ENCODE results near the gene DNHD1. TPM values are rescaled to one million over a fixed set of nuclear protein-coding genes. Genes with fewer than 3 reads are reported as not detected.

Gene DNHD1
- total and polyA plus RNA-seq, 2 of the 13 experiments (the other 11 are each of a cell fraction or from before 2014, with no cell fraction given) = 2.7 to 9.3 TPM

DNA sequence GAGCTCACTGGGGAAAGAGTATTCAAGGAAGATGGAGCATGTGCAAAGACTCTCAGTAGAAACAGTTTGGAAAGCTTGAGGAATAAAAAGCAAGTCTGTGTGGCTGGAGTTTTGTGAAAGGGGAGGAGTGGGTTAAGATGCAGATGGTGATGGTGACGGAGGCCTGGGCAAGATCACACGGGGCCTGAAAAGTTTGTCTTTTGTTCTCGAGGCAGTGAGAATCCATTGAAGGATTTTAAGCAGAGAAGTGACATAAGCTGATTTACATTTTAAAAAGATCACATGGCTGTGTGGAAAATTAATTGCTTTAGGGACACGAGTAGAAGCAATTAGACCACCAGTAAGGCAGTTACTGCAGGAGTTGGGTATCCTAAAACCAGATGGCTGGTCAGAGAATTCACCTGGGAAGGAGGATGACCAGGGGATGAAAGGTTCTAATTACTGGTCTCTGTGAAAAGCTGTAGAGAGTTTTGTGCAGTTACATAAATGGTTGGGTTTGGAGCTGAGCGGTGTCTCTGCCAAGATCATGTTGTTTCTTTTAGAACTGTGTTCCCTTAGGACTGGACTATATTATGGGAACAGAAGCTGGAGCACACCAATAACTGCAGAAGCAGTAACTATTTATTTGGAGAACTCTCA is 99.3 kb downstream of the DNHD1 start (continued):
- TF ChIP-seq, protein P1, sequence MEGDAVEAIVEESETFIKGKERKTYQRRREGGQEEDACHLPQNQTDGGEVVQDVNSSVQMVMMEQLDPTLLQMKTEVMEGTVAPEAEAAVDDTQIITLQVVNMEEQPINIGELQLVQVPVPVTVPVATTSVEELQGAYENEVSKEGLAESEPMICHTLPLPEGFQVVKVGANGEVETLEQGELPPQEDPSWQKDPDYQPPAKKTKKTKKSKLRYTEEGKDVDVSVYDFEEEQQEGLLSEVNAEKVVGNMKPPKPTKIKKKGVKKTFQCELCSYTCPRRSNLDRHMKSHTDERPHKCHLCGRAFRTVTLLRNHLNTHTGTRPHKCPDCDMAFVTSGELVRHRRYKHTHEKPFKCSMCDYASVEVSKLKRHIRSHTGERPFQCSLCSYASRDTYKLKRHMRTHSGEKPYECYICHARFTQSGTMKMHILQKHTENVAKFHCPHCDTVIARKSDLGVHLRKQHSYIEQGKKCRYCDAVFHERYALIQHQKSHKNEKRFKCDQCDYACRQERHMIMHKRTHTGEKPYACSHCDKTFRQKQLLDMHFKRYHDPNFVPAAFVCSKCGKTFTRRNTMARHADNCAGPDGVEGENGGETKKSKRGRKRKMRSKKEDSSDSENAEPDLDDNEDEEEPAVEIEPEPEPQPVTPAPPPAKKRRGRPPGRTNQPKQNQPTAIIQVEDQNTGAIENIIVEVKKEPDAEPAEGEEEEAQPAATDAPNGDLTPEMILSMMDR (CRISPR knock-in tag; IDR thresholded peaks at IDR 0.05) = no peak
- TF ChIP-seq ZNF780A (CRISPR knock-in tag; IDR thresholded peaks at IDR 0.05) (no peak), ZBTB7A (CRISPR knock-in tag; IDR thresholded peaks at IDR 0.05) (no peak), ZNF761 (CRISPR knock-in tag; conservative IDR thresholded peaks at IDR 0.05) (no peak), ZNF274 (CRISPR knock-in tag; IDR thresholded peaks at IDR 0.05) (no peak)
- TF ChIP-seq, protein P2, sequence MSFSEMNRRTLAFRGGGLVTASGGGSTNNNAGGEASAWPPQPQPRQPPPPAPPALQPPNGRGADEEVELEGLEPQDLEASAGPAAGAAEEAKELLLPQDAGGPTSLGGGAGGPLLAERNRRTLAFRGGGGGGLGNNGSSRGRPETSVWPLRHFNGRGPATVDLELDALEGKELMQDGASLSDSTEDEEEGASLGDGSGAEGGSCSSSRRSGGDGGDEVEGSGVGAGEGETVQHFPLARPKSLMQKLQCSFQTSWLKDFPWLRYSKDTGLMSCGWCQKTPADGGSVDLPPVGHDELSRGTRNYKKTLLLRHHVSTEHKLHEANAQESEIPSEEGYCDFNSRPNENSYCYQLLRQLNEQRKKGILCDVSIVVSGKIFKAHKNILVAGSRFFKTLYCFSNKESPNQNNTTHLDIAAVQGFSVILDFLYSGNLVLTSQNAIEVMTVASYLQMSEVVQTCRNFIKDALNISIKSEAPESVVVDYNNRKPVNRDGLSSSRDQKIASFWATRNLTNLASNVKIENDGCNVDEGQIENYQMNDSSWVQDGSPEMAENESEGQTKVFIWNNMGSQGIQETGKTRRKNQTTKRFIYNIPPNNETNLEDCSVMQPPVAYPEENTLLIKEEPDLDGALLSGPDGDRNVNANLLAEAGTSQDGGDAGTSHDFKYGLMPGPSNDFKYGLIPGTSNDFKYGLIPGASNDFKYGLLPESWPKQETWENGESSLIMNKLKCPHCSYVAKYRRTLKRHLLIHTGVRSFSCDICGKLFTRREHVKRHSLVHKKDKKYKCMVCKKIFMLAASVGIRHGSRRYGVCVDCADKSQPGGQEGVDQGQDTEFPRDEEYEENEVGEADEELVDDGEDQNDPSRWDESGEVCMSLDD (CRISPR knock-in tag; IDR thresholded peaks at IDR 0.05; ENCODE audit: borderline replicate concordance) = no peak

DNA sequence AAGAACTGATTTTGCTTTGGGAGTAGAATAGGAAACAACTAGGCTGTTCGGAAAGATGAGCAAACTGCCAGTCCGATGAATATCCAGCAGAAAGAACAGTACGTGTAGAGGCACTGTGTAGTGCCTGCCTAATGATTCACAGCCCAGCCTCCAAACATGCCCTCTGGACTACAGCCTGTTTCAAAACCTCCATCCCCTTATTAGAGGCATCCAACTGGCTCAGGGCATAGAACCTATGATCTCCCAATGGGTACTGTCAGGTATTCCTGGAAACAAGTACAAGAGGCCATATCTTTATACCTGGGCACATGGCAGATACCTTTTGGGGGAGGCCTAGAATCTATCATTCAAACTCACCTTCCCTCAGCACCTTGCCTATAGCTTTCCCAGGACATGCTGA is 101.5 kb downstream of the DNHD1 start:
- no peak overlapping the region for H2AFZ ChIP-seq (ENCODE audit: low read length)
- ChIA-PET CTCF (ENCODE audit: low intra/inter-chr PET ratio, low total read pairs) (no interaction called here), POLR2A (interaction anchor here (1.0 to 1.1 kb wide), 2 partner anchors 8 to 13 kb away, joined by 3 to 4 read pairs; partner anchors contain the start of gene TAF10)
- H3K4me1 ChIP-seq (ENCODE audit: insufficient read depth, low read length) = peaks cover 43% of the 10 kb centered on the region
- in situ Hi-C loops (cut with HindIII; ENCODE audit: extremely low pct_ligation_motif_present, low pct_unique_long_range_greater_than_20kb) = no loop called here
- H3K79me2 ChIP-seq (ENCODE audit: insufficient read depth, low read length) = peaks cover 19% of the 10 kb centered on the region
- ATAC-seq (peak; percentile 89), FAIRE-seq (peak; percentile 76), DNase-seq (ENCODE audit: low spot score) (peak; percentile 62)
- 19% methylated on average over 3 of the region's 3 CpGs for WGBS (ENCODE audit: low lambda C conversion rate)
- H4K20me1 ChIP-seq (ENCODE audit: insufficient read depth, low read length) = no peaks in the 10 kb centered on the region
- peaks cover 15 to 32% of the 10 kb centered on the region in 2 experiments for H3K36me3 ChIP-seq (replicated peaks in 1 of 2; ENCODE audit: control insufficient read depth in 1 of 2, insufficient read depth in 2 of 2, low read length in 2 of 2)
- H3K27me3 ChIP-seq (ENCODE audit: control insufficient read depth in 1 of 2, insufficient read depth in 2 of 2, low read length in 2 of 2) = no peaks in the 10 kb centered on the region; a peak in 1 of 5 replicates
- peak overlapping the region in 1 of 3 experiments; percentile 4; a peak in 1 of 6 replicates for H3K4me3 ChIP-seq (replicated peaks in 1 of 3; ENCODE audit: insufficient read depth in 1 of 3, low read depth in 2 of 3, low read length in 3 of 3)
- peak overlapping the region; percentile 26 for H3K27ac ChIP-seq (ENCODE audit: extremely low read length, insufficient read depth, low read length)
- no peak overlapping the region for H3K9ac ChIP-seq (ENCODE audit: insufficient read depth, low read depth, low read length)
- intact Hi-C loops (cut with micrococcal nuclease; ENCODE audit: unreplicated experiment) = no loop called here
- BruUV-seq (replicated peaks) = no TSS peak
- H3K9me3 ChIP-seq (ENCODE audit: low read length) = no peaks in the 10 kb centered on the region
- H3K4me2 ChIP-seq (ENCODE audit: low read depth, low read length) = peak overlapping the region; percentile 50
- 0 out of 2 replicates have a peak, but pooled peaks have one; percentile 0 for TF ChIP-seq CEBPB (IDR thresholded peaks at IDR 0.05; ENCODE audit: borderline replicate concordance, low read depth, low read length)
- TF ChIP-seq LCORL (IDR thresholded peaks at IDR 0.05) = no peak
- TF ChIP-seq LCORL (CRISPR knock-in tag; IDR thresholded peaks at IDR 0.05) = peak; percentile 31; the same call in 1 of the 2 replicates
- no peak for TF ChIP-seq SOX13 (IDR thresholded peaks at IDR 0.05)
- peak in 1 of 2 experiments; percentile 10; a peak in 1 of 4 replicates for TF ChIP-seq SOX13 (CRISPR knock-in tag; conservative IDR thresholded peaks at IDR 0.05 in 1 of 2, IDR thresholded peaks at IDR 0.05 in 1 of 2)
- no peak for TF ChIP-seq HDAC2 (CRISPR knock-in tag; IDR thresholded peaks at IDR 0.05)
- peak; percentile 50 for TF ChIP-seq SAP130 (CRISPR knock-in tag; IDR thresholded peaks at IDR 0.05; ENCODE audit: low read depth)
- TF ChIP-seq ZNF496 (CRISPR knock-in tag; IDR thresholded peaks at IDR 0.05; ENCODE audit: insufficient replicate concordance) = no peak
- no peak for TF ChIP-seq REXO4 (CRISPR knock-in tag; IDR thresholded peaks at IDR 0.05; ENCODE audit: borderline replicate concordance)
- 0 out of 2 replicates have a peak, but pooled peaks have one; percentile 55 for TF ChIP-seq SSRP1 (CRISPR knock-in tag; IDR thresholded peaks at IDR 0.05)
- TF ChIP-seq, protein P3, sequence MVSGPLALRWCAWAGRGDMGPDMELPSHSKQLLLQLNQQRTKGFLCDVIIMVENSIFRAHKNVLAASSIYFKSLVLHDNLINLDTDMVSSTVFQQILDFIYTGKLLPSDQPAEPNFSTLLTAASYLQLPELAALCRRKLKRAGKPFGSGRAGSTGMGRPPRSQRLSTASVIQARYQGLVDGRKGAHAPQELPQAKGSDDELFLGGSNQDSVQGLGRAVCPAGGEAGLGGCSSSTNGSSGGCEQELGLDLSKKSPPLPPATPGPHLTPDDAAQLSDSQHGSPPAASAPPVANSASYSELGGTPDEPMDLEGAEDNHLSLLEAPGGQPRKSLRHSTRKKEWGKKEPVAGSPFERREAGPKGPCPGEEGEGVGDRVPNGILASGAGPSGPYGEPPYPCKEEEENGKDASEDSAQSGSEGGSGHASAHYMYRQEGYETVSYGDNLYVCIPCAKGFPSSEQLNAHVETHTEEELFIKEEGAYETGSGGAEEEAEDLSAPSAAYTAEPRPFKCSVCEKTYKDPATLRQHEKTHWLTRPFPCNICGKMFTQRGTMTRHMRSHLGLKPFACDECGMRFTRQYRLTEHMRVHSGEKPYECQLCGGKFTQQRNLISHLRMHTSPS (CRISPR knock-in tag; IDR thresholded peaks at IDR 0.05; ENCODE audit: low read depth) = 0 out of 2 replicates have a peak, but pooled peaks have one; percentile 2

Data from HepG2 (cell line).